Right lobe of liver (tissue), 6 donors: ENCODE results near the gene DBR1. TPM values are rescaled to one million over a fixed set of nuclear protein-coding genes. Genes with fewer than 3 reads are reported as not detected.

ENCODE experiments used
- ATAC-seq, 4 donors: fragments of 200-7000 bp; cut with Tn5 transposase; one replicate each; pipeline ENCODE4 v1.9.1; 2020; ENCODE audit warnings: mild to moderate bottlenecking in 4 of 4, moderate library complexity in 4 of 4
- DNase-seq, 3 donors: peaks; one replicate each; pipeline ENCODE4 v3.0.0-alpha.2; 2020
- H3K27ac ChIP-seq, 3 donors: fragments of 200-600 bp; one replicate each; pipeline ENCODE4 v1.8.0; 2022
- H3K27me3 ChIP-seq, 2 donors: fragments of 200-600 bp; one replicate each; pipeline ENCODE4 v1.8.0; 2022
- H3K36me3 ChIP-seq, 4 donors: fragments of 200-600 bp; sonication (generic) in 1 of 4; one replicate each; pipeline versions ENCODE4 v1.5.1 to v1.8.0; 2017 to 2022; ENCODE audit warnings: control low read depth in 1 of 4
- H3K4me1 ChIP-seq, 4 donors: fragments of 200-600 bp; sonication (generic) in 1 of 4; one replicate each; pipeline versions ENCODE4 v1.5.1 to v1.8.0; 2017 to 2022; ENCODE audit warnings: control low read depth in 1 of 4
- H3K4me3 ChIP-seq, 3 donors: fragments of 200-600 bp; one replicate each; pipeline ENCODE4 v1.8.0; 2022
- H3K9me3 ChIP-seq, 4 donors: fragments of 200-600 bp; sonication (generic) in 1 of 4; one replicate each; pipeline versions ENCODE4 v1.5.1 to v1.8.0; 2017 to 2022; ENCODE audit warnings: control low read depth in 1 of 4
- POLR2A ChIP-seq: fragments of 450-650 bp; IDR thresholded peaks from one replicate; pipeline ENCODE4 v1.6.1; 2017; ENCODE audit warnings: antibody characterized with exemption, mild to moderate bottlenecking
- WGBS: methylation state at CpG from one replicate; pipeline ENCODE4 v1.1.6; 2018; ENCODE audit warnings: low coverage, low lambda C conversion rate; ENCODE audit not compliant: insufficient coverage; ENCODE audit errors: missing lambda C conversion rate; 5-methylcytosine and 5-hydroxymethylcytosine counted together
- intact Hi-C, 2 donors: fragments of 100-400 bp; cut with DNase I; formaldehyde crosslinking; loops; one replicate each; pipeline versions ENCODE4 v1.11.2 to v1.14.1; 2022
- total RNA-seq, 6 experiments: library from RNA; depleted of rRNA in 2 of 6; stranded (reverse); fragments of >200 nt in 2 of 6; fragmentation: NEBNext Ultra II Directional in 3 of 6; extraction: Animal tissue kit (Norgen Biotek cat#: 25700) in 3 of 6; gene quantifications; one replicate each; pipeline versions ENCODE4 v1.1.0 to v1.2.4, GENCODE V29; 2016 to 2023
- TF ChIP-seq, protein P1 (sequence below), 4 donors: fragments of 200-600 bp in 3 of 4; fragments of 450-650 bp in 1 of 4; IDR thresholded peaks; one replicate each; pipeline versions ENCODE4 v1.5.1 to v1.8.0; 2016 to 2022; ENCODE audit warnings: antibody characterized with exemption in 4 of 4, mild to moderate bottlenecking in 2 of 4
- donor health status: DM: no; HTN: yes; CAD: no.
- donor health status: DM: no; HTN: no; CAD: no.
- donor health status: DM: no; HTN: no; CAD: no.
- donor health status: DM: no; HTN: yes; CAD: no.
- donor health status: DM: no; HTN: yes; CAD: no.

Gene DBR1
- total RNA-seq, 6 experiments from 2014 or later = 3.2 to 6.1 (median 4.6) TPM

DNA sequence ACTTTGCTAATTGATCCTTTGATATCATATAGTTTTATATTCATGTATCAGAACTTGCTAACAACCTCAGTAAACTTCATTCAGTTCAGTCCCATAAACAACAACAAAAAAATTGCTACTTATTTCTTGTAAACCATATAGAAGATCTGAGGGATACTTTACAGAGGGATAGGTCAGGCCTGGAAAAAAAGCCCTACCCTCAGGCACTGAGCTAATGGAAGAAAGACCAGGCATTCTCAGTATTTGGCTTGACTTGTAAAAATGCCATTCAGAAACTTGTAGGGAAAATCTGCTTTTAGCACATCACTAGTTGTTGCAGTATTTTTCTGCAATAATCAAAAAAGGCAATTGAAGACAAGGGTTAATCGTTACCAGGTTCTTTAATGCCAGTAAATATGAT, 45.5 kb upstream of the DBR1 start:
- Histone ChIP-seq H3K4me3 (no peak overlapping the region), H3K27me3 (no peaks in the 10 kb centered on the region), H3K9me3 (no peaks in the 10 kb centered on the region), H3K4me1 (peaks cover 0 to 15% (median 0%) of the 10 kb centered on the region in 4 donors), H3K27ac (no peak overlapping the region), H3K36me3 (peaks cover 0 to 23% (median 12%) of the 10 kb centered on the region in 4 donors)
- DNase-seq = no peak
- 94% methylated on average over 1 of the region's 1 CpG for WGBS
- intact Hi-C loops = no loop called here
- ATAC-seq = no peak
- TF ChIP-seq, protein P1, sequence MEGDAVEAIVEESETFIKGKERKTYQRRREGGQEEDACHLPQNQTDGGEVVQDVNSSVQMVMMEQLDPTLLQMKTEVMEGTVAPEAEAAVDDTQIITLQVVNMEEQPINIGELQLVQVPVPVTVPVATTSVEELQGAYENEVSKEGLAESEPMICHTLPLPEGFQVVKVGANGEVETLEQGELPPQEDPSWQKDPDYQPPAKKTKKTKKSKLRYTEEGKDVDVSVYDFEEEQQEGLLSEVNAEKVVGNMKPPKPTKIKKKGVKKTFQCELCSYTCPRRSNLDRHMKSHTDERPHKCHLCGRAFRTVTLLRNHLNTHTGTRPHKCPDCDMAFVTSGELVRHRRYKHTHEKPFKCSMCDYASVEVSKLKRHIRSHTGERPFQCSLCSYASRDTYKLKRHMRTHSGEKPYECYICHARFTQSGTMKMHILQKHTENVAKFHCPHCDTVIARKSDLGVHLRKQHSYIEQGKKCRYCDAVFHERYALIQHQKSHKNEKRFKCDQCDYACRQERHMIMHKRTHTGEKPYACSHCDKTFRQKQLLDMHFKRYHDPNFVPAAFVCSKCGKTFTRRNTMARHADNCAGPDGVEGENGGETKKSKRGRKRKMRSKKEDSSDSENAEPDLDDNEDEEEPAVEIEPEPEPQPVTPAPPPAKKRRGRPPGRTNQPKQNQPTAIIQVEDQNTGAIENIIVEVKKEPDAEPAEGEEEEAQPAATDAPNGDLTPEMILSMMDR (IDR thresholded peaks at IDR 0.05) = no peak
- no peak for TF ChIP-seq POLR2A

DNA sequence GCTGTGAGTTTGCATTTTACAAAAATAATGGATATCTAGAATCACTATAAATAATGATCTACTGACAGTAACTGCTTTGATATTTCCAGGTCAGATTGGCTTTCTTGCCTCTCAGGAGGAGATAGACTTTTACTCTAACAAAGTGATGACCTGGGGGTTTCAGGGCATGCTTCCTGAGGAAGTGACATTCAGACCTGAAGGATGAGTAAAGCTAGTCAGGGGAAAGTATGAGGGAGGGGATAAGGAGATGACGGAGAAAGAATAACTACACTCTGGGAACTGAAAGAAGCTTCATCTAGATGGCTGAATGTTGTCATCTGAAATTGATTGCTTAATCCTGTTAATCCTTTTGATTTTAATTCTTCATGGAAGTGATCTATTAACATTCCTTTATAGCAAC, 44.5 kb upstream of the DBR1 start:
- ATAC-seq (peak in 1 of 4 donors; percentile 47), DNase-seq (no peak)
- intact Hi-C loops = no loop called here
- Histone ChIP-seq H3K36me3 (peaks cover 0 to 13% (median 7%) of the 10 kb centered on the region in 4 donors), H3K27me3 (no peaks in the 10 kb centered on the region), H3K27ac (no peak overlapping the region), H3K4me1 (peaks cover 0 to 15% (median 0%) of the 10 kb centered on the region in 4 donors), H3K4me3 (no peak overlapping the region), H3K9me3 (no peaks in the 10 kb centered on the region)
- TF ChIP-seq POLR2A = no peak
- TF ChIP-seq, protein P1 (IDR thresholded peaks at IDR 0.05) = no peak
- WGBS = 42% methylated on average over 1 of the region's 1 CpG

DNA sequence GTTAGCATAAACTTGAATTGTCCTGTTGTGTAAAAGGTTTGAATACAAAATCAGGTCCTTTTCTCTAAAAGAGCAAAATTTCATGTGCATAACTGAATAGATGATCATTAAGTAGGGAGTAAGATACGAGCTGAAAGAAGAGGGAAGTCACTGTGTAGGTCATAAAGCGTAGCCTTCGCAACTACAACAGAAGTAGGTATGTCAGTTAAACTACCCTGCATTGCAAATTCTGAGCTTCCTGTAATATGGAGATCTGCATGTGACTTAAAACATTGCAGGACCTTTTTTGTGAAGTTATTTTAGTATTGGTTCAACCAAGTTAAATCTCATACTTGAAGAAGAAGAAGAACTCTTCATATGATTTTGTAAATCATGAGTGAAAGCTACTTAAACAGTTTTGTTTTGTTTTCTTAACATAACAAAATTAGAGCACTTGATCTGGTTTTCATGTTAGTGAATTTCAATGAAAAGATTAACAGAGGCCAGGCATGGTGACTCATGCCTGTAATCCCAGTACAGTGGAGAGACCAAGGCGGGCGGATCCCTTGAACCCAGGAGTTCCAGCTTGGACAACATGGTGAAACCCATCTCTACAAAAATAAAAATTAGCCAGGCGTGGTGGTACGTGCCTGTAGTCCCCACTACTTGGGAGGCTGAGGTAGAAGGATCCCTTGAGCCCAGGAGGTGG, 38.8 kb upstream of the DBR1 start:
- WGBS = 81% methylated on average over 5 of the region's 7 CpGs
- peak in 1 of 4 donors; percentile 21 for ATAC-seq
- H3K4me1 ChIP-seq = peaks cover 0 to 7% (median 0%) of the 10 kb centered on the region in 4 donors
- no peaks in the 10 kb centered on the region for H3K27me3 ChIP-seq
- no peak for TF ChIP-seq POLR2A
- TF ChIP-seq, protein P1 (IDR thresholded peaks at IDR 0.05) = no peak
- no peak overlapping the region for H3K27ac ChIP-seq
- intact Hi-C loops = no loop called here
- no peak for DNase-seq
- H3K9me3 ChIP-seq = no peaks in the 10 kb centered on the region
- no peaks in the 10 kb centered on the region for H3K36me3 ChIP-seq
- no peak overlapping the region for H3K4me3 ChIP-seq

DNA sequence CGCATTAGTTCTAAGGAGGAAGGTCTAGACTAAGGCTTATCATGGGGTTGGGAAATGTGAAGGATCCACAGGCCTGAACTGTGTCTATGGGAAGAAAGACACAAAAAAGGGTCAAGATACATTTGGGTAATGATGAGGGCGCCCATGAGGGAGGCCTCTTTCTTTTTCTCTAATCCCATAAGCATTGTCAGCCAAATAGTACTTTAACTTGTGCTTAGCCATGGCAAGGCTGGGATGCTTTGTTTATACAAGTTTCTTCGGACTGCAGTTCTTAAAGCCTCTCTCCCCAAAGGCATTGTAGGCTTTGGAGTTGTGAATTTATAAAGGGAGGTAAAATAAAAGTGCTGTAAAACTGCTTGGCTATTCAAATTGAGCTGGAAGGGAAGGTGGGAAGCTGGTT, 35.8 kb upstream of the DBR1 start:
- no peak overlapping the region for H3K4me3 ChIP-seq
- H3K36me3 ChIP-seq = no peaks in the 10 kb centered on the region
- WGBS = 98% methylated on average over 3 of the region's 3 CpGs
- no peaks in the 10 kb centered on the region for H3K27me3 ChIP-seq
- H3K4me1 ChIP-seq = no peaks in the 10 kb centered on the region
- H3K9me3 ChIP-seq = no peaks in the 10 kb centered on the region
- H3K27ac ChIP-seq = no peak overlapping the region
- intact Hi-C loops = no loop called here
- ATAC-seq = no peak
- TF ChIP-seq, protein P1 (IDR thresholded peaks at IDR 0.05) = no peak
- no peak for TF ChIP-seq POLR2A
- DNase-seq = no peak
